Astrocyte of the spinal cord (primary cell): ENCODE data around the gene STUB1.

Source experiments
- DNase-seq: peaks from one replicate; pipeline ENCODE4 v3.0.0; 2011; ENCODE audit warnings: low read depth, low spot score
- H3K4me3 ChIP-seq: 2 replicates; pipeline ENCODE4 v1.5.1; 2011; ENCODE audit warnings: low read depth, mild to moderate bottlenecking, low read length, moderate library complexity
- in situ Hi-C: cut with HindIII; loops from 2 replicates; pipeline ENCODE4 v1.10.0; 2017; ENCODE audit warnings: low sequenced_read_pairs
- TF ChIP-seq, protein P1 (sequence below): IDR thresholded peaks from 2 replicates; pipeline ENCODE4 v1.5.1; 2012; ENCODE audit warnings: low read depth, mild to moderate bottlenecking, low read length, inconsistent platforms

The STUB1 gene

DNA sequence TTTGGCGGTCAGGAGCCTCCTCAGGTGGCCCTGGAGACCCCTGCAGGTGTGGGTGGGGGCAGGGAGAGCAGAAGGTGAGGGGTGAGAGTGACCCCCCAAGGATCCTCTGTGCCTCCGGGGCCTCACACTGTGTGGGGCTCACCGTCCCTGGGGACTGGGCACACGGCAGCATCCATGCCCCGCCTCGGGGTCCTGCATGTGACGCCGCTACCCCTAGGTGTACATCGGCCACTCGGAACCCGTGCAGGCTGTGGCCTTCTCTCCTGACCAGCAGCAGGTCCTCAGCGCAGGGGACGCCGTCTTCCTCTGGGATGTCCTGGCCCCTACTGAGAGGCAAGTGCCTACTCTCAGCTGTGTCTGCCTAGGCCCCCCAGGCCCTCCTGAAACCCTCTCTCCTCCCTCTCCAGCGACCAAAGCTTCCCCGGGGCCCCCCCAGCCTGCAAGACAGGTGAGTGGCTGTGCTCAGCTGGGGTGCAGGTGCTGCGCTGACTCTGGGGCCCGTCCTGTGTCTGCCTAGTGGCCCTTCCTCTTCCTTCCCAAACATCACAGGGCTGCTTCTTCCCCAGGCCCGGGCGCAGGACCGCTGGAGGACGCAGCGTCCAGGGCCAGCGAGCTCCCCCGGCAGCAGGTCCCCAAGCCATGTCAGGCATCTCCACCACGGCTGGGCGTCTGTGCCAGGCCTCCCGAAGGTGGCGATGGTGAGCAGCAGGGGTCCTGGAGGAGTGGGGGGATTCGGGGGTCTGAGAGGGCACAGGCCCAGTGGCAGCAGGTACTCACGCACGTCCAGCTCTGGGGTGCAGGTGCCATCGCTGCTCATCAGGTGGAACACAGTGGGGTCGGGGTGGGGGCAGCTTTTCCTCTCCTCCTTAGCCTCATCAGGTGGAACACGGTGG is 21.3 kb upstream of the STUB1 start:
- TF ChIP-seq, protein P1, sequence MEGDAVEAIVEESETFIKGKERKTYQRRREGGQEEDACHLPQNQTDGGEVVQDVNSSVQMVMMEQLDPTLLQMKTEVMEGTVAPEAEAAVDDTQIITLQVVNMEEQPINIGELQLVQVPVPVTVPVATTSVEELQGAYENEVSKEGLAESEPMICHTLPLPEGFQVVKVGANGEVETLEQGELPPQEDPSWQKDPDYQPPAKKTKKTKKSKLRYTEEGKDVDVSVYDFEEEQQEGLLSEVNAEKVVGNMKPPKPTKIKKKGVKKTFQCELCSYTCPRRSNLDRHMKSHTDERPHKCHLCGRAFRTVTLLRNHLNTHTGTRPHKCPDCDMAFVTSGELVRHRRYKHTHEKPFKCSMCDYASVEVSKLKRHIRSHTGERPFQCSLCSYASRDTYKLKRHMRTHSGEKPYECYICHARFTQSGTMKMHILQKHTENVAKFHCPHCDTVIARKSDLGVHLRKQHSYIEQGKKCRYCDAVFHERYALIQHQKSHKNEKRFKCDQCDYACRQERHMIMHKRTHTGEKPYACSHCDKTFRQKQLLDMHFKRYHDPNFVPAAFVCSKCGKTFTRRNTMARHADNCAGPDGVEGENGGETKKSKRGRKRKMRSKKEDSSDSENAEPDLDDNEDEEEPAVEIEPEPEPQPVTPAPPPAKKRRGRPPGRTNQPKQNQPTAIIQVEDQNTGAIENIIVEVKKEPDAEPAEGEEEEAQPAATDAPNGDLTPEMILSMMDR: no peak

DNA sequence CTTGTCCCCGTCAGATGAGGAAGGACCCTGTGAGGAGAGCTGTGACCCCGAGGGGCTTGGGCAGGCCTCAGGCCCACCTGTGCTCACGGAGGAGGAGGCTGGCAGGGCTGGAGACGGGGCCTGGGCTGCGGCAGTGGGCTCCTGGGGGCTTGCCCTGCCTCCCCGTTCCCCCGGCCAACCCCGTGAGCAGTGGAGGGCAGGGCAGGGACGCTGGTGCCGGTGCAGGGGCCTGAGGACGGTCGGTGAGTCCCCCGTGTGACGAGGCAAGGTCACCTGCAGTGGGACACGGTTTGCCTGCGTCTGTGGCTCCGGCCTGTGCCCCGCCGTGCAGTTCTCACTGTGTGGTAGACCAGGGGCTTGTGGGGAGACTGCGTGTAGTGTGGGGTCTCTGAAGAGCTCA is 20.6 kb upstream of the STUB1 start:
- TF ChIP-seq, protein P1: no peak
- in situ Hi-C loops: no loop called here
- no peak for DNase-seq
- no peak overlapping the region for H3K4me3 ChIP-seq

More for the DNA sequence above, 21.3 kb upstream of the STUB1 start:
- DNase-seq: no peak
- no peak overlapping the region for H3K4me3 ChIP-seq
- in situ Hi-C loops: no loop called here

DNA sequence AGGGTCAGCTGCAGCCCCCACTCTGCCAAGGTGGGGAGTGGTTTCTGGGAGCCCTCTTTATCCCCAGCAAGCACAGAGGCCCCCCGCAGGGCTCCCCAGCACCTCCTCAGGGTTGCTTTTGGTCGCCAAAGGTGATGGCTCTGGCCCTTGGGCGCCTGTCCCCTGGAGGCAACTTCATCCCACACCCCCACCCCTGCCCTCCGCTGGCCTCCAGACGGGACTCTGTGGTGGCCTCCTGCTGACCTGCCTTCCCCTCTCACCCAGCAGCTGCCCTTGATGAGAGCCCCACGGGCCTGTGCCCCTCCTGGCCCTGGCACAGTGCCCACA is 20.1 kb upstream of the STUB1 start:
- no peak overlapping the region for H3K4me3 ChIP-seq
- DNase-seq: no peak
- TF ChIP-seq, protein P1: no peak
- in situ Hi-C loops: no loop called here

DNA sequence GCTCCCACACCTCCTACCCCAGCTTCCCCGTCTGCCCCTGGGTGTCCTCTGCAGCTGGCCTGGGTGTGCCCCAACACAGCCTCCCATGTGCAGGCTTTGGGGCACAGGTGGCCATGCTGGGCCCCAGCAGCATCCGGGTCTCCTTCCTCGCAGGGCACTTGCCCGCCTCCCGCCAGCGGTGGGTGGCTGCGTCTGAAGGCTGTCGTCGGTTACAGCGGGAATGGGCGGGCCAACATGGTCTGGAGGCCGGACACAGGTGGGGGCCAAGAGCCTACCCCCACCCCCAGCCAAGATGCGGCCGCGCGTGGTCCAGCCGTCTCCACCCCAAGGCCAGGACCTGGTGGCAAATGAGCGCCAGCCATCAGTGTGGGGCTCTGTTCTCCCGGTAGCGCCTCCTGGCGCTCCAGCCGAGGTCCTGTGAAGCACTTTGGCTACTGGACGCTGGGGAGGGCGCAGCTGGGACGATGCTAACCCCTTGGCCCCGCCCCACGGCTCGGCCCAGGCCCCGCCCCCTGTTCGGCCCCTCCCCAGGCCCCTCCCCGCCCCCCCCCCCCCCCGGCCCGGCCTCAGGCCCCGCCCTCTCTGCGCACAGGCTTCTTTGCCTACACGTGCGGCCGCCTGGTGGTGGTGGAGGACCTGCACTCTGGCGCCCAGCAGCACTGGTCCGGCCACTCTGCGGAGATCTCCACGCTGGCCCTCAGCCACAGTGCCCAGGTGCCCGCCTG is 19.6 kb upstream of the STUB1 start:
- DNase-seq: peak; percentile 78
- H3K4me3 ChIP-seq: no peak overlapping the region
- TF ChIP-seq, protein P1: peak; percentile 54
- in situ Hi-C loops: no loop called here

DNA sequence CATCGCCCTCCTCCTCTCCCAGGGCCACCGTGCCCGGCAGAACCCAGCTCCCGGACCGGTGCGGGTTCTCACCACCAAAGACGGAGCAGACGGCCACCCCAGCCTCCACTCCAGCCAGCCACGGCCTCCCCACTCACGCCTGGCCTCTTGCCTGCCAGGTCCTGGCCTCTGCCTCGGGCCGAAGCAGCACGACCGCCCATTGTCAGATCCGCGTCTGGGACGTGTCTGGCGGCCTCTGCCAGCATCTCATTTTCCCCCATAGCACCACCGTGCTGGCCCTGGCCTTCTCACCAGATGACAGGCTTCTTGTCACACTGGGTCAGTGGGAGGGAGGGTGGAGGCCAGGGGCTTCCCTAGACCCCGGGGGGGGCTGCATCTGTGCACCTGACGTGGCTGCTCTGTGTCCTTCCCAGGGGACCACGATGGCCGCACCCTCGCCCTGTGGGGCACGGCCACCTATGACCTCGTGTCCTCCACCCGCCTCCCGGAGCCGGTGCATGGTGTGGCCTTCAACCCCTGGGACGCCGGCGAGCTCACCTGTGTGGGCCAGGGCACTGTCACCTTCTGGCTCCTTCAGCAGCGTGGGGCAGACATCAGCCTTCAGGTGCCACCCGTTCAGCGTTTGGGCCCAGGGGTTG is 18.9 kb upstream of the STUB1 start:
- in situ Hi-C loops: no loop called here
- no peak for DNase-seq
- TF ChIP-seq, protein P1: no peak
- H3K4me3 ChIP-seq: no peak overlapping the region

DNA sequence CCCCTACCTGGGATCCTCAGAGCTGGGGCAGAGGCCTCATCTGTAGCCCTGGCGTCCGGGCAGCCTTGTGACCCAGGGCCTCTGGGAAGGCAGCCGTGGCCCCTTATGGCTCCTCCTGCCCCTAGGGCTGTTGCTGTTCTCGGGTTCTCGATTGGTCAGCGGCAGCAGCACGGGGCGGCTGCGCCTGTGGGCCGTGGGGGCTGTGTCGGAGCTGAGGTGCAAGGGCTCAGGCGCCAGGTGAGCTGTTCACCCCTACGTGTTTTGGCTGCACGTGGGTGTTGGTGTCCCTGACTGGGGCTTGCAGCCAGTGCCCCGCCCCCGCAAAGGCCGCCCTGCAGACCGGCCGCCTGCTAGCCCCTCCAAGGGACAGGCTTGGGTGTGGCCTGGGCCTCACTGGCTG is 18.1 kb upstream of the STUB1 start:
- in situ Hi-C loops: no loop called here
- DNase-seq: no peak
- TF ChIP-seq, protein P1: no peak
- H3K4me3 ChIP-seq: no peak overlapping the region
